HT-29 (cell line): ENCODE results near the gene EHD3. TPM values are rescaled to one million over a fixed set of nuclear protein-coding genes. Genes with fewer than 3 reads are reported as not detected.

Source experiments
- DNase-seq: peaks from one replicate; pipeline ENCODE4 v3.0.0-alpha.2; 2015; ENCODE audit warnings: low spot score
- total RNA-seq: library from RNA; depleted of rRNA; stranded (reverse); fragments of >200 nt; shearing (Covaris generic); gene quantifications from 2 replicates; pipeline ENCODE4 v1.2.3, GENCODE V29; 2014

EHD3 gene
- total RNA-seq, 1 experiment from 2014 or later = not detected

- DNase-seq = no peak
Measured at GRCh38 chr2:31235504-31235902, 1.6 kb downstream of the EHD3 start.

- no peak for DNase-seq
Measured at GRCh38 chr2:31236433-31237205, 2.7 kb downstream of the EHD3 start.

DNA sequence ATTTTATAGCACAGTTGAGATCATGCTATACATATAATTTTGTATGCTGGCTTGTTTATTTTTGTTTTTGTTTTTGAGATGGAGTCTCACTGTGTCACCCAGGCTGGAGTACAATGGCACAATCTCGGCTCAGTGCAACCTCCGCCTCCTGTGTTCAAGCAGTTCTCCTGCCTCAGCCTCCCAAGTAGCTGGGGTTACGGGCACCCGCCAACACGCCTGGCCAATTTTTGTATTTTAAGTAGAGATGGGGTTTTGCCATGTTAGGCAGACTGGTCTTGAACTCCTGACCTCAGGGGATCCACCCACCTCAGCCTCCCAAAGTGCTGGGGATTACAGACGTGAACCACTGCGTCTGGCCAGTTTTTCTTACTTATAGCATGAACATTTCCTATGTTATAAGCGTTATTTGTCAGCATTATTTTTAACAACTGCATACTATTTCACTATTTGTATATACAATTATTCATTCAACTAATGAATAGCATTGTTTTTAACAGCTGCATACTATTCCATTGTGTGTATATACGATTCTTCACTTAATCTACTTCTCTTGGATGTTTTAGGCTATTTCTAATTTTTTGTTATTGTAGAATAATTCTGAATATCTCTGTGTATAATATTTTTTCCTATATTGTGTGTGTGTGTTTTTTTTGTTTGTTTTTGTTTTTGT, 3.5 kb downstream of the EHD3 start:
- DNase-seq = no peak

DNA sequence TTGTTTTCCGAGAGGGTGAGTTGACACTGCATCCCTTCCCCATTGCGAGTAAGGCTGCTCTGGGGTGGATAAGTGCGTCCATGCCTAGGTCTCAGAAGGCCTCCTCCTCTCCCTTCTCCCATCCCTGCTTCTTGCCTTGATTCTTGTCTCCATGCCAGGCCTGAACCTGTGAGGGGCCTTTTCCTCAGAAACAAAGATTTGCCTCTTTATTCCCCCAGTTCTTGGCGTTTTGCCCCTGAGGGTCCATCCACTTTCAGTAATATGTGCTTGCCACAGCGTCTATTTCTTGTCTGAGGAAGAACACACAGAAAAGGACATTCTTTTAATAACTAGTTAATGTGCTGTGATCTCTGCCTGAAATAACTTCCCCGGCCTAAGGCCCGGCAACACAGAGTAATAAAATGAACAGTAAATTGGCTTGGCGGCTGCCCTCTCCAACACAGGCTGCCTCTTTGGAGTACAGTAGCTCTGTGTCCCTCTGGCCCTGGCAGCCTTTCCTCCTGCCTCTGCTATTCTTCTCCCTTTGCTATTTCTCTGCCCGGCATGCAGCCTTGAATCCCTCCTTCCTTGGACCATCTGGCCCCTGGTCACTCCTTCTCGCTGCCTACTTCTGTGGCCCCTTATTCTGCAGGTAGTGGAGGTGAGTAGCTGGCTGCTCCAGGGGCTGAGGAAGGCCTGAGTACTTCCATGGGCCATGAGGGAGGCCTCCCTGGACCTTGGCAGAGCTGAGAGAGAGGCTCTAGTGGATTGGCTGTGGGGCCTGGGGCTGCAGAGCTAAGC, 4.4 kb downstream of the EHD3 start:
- no peak for DNase-seq

GRCh38 chr2:31238906-31239592, 5.1 kb downstream of the EHD3 start:
- no peak for DNase-seq

DNA sequence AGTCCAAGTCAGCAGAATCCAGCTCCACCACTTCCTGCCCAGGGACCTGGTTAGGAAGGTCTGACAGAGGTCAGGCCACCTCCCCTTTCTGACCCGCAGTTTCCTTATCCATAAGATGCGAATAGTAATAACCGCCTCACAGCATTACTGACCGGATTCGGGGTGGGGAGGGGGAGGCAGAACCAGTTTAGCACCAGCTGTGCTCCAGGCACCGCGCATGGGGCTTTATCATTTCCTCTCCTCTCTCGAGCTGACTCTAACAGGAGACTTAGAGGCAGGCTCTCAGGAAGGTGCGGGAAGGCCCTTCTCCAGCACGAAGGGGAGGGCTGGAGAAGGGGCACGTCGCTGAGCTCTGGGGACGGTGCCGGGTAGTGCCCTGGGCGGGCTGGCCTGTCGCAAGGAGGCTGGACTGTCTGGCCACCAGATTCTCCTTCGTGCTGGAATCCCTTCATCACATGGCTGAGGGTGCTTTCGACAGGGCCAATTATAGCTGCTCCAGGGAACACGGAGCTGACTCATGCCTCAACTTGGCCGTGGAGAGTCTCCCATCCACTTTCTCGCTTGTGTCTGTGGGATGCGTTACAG, 5.7 kb downstream of the EHD3 start:
- DNase-seq = no peak

- DNase-seq = no peak
Measured at GRCh38 chr2:31240381-31241365, 6.7 kb downstream of the EHD3 start.

GRCh38 chr2:31241625-31242270, 7.8 kb downstream of the EHD3 start:
- DNase-seq = no peak

- DNase-seq = no peak
Measured at GRCh38 chr2:31243053-31243452, 9.1 kb downstream of the EHD3 start.

GRCh38 chr2:31244101-31244500, 10.1 kb downstream of the EHD3 start:
- DNase-seq = no peak

DNA sequence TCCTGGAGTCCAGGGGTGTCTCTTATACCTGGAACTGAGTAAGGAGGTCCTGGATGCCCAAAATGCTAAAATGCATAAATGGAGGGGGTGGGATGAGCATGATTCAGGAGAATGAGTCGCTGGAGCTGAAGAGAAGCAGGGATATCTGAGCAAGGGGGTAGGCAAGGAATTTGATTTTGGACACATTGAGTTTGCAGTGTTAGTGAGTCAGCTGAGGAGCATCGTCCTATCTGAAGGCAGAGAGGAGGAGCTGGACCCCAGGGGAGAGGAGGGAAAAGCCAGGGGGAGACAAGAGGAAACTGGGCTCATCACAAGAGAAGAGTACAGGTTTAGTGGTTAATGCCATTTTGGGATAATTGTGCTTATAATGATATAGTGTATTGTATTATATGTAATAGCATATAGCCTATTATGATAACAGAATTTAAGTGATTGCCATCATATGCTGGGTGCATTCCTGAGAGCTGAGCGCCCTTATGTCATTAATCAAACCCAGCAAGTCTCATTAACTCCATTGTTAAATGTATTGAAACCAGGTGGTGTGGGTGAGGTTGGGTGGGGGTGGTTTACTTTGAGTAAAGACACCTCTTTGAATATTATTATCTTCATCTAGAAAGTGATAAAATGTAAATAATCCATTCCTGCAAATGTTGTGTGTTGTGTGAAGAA, 12.4 kb downstream of the EHD3 start:
- no peak for DNase-seq

- DNase-seq = no peak
Measured at GRCh38 chr2:31247711-31248110, 13.8 kb downstream of the EHD3 start.

DNA sequence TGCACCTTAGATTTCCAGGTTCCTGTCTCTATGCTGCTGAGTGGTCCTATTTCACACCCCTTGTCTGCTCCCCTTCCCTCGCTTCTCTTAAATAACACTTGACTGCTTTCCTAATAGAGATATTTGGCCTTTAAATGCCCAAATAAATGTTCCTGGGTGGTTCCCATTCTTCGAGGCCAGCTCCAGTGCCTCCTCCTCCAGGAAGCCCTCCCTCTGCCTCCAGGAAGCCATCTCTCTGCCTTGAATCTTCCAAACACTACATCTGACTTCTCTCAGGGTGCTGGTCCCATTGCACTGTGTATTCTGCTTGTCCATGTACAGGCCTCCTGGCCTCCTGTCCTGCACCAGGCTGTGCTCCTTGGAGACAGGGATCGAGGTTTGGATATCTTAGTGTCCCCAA, 14.2 kb downstream of the EHD3 start:
- no peak for DNase-seq

DNA sequence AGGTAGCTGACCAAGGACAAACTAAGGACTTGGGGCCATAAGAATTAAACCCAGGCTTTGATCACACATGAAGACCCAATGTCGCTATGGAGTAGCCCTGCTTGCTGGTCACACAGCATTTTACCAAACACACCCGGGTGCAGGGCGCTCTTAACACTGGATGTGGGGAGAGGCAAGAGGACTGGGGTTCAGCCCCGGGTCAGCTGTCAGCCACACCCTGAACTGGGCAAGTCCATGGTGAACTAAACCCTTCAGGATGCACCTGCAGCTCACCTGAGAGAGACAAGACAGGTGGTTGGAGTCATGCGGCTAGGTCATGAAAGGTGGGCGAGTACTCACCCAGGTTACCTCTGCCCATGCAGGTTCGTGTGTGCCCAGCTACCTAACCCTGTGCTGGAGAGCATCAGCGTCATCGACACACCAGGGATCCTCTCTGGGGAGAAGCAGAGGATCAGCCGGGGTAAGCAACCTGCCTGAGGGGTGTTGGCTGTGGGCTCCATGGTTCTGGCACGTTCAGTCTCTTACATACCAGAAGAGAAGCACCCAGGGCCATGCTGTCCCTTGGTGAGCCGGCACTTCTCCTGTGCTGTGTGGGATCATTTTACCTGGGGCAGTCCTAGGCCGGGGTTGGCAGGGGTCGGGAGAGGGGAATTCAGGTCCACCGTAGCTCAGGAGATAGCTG, 15.2 kb downstream of the EHD3 start:
- no peak for DNase-seq

- DNase-seq = no peak
Measured at GRCh38 chr2:31251018-31251417, 17.1 kb downstream of the EHD3 start.

- no peak for DNase-seq
Measured at GRCh38 chr2:31251851-31252250, 17.9 kb downstream of the EHD3 start.

GRCh38 chr2:31253356-31254131, 19.6 kb downstream of the EHD3 start:
- DNase-seq = peak; percentile 36
